GM12874 (cell line): ENCODE measurements around the gene EIF4H.

ENCODE experiments used
- CTCF ChIP-seq: IDR thresholded peaks from 2 replicates; pipeline ENCODE4 v1.5.1; 2011; ENCODE audit warnings: low read depth, mild to moderate bottlenecking, control low read depth, low read length, moderate library complexity; ENCODE audit not compliant: insufficient read depth

EIF4H gene

DNA sequence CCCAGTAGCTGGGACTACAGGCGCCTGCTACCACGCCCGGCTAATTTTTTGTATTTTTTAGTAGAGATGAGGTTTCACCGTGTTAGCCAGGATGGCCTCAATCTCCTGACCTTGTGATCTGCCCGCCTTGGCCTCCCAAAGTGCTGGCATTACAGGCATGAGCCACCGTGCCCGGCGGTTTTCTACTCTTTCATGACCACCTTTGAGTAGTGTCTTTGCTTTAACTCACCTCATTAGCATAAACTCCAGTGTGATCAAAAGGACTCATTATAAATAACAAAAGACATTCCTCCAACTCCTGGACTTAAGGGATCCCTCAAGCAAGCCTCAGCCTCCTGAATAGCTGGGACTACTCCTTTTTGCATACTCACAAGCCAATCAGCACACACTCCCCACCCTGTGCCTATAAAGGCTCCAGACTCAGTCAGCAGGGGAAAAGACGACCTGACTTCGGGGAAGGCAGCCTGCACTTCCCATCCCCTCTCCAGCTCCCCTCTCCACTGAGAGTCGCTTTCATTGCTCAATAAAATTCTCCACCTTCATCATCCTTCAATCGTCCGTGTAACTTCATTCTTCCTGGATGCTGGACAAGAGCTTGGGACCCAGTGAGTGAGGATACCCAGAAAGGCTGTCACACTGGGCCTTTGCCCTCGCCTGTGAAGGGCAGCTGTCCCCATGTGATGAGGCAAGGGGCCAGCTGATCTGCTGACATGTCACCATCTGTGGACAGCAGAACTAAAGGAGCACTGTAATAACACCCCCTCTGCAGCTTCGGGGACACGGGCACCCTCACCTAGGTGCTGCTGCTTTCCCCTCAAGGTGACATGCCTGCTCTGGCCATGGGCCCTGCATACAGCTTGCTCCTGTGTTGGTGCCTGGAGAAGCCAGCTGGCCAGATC is 35.0 kb upstream of the EIF4H start:
- no peak for TF ChIP-seq CTCF

DNA sequence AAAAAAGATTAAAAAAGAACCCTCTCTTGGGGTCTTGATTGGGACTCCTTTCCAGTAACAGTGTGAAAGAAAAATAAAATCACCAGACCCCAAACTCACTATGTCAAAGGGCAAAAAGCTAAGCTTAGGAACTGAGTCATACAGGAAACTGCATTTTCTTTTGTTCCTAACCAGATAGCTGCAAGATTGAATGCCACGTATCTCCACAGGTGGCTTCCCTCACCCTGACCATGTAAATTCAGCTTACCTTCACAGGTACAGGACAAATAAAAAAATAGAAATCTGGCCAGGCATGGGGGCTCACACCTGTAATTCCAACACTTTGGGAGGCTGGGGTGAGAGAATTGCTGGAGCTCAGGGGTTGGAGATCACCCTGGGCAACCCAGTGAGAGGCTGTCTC is 32.5 kb upstream of the EIF4H start:
- TF ChIP-seq CTCF: no peak

DNA sequence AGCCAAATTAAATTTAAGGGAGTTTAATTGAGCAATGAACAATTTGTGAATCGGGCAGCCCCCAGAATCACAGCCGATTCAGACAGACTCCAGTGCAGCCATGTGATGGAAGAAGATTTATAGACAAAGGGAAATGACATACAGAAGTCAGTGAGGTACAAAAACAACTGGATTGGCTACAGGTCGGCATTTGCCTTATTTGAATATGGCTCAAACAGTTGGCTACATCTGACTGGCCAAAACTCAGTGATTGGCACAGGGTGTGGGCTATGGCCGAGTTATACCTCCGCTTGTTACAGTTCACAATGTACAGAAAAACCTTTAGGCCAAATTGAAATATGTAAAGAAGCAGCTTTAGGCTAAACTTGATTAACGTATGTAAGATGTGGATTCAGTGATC is 30.8 kb upstream of the EIF4H start:
- no peak for TF ChIP-seq CTCF

DNA sequence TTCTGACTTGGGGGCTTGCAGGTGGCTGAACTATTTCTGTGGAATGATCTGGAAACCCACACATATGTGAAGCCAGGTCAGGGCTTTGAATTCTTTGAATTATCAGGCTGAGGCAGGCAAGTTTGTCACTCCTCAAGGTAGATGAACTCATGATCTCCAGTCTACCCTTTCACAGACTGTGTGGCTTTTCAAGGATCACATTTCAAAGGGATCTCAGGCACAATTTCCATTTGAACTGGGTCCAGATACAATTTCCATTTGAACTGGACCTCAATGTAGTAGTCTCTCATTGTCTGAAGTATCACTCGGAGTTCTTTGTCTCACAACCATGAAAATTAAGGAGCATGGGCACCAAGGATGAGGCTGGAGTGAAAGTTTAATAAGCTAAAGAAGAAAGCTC is 25.7 kb upstream of the EIF4H start:
- no peak for TF ChIP-seq CTCF

DNA sequence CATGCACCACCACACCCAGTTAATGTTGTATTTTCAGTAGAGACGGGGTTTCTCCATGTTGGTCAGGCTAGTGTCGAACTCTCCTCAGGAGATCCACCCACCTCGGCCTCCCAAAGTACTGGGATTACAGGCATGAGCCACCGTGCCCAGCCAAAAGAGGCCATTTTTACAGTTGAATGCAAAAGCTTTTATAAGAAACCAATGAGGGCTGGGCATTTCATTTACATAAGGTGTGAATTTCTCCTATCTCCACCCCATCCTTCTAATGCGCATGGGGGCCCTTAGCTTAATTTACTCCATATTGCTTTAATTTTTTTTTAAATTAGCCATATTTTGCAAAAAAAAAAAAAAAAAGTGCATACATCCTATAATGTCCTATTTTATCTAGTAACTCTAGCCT is 25.1 kb upstream of the EIF4H start:
- TF ChIP-seq CTCF: no peak

- TF ChIP-seq CTCF: no peak
Measured at GRCh38 chr7:74149603-74150002, 24.6 kb upstream of the EIF4H start.

DNA sequence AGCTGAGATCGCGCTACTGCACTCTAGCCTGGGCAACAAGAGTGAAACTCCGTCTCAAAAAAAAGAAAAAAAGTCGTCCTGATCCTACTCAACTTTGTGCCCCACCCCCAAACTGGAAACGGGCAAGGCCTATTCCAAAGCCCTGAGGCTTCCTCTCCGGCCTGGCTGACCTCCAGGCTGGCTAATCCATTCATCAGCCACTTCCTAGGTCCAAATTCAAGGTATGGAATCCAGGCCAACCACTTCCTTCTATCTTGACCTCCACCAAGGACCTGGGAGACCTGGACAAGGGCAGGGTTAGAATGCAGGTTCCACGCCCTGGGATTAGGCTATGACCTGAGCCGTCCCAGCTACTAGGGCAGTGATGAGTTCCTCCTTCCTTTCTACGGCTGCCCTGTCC is 20.4 kb upstream of the EIF4H start:
- TF ChIP-seq CTCF: no peak
